Ascending aorta (tissue), 2 donors: ENCODE data around the gene TMEM132C. TPM values are rescaled to one million over a fixed set of nuclear protein-coding genes. Genes with fewer than 3 reads are reported as not detected.

Experiments used
- DNase-seq, 2 donors: peaks; one replicate each; pipeline ENCODE4 v3.0.0-alpha.2; 2019; ENCODE audit warnings: low spot score in 2 of 2
- H3K27ac ChIP-seq, 2 donors: fragments of 200-600 bp; sonication (generic); one replicate each; pipeline ENCODE4 v1.5.1; 2016 to 2017; ENCODE audit warnings: mild to moderate bottlenecking in 1 of 2
- H3K27me3 ChIP-seq: fragments of 200-600 bp; sonication (generic); one replicate; pipeline ENCODE4 v1.5.1; 2017
- H3K36me3 ChIP-seq, 2 donors: fragments of 200-600 bp; sonication (generic); one replicate each; pipeline ENCODE4 v1.5.1; 2016
- H3K4me1 ChIP-seq, 2 donors: fragments of 200-600 bp; sonication (generic); one replicate each; pipeline ENCODE4 v1.5.1; 2016 to 2017; ENCODE audit warnings: mild to moderate bottlenecking in 1 of 2
- H3K4me3 ChIP-seq, 2 donors: fragments of 200-600 bp; sonication (generic); one replicate each; pipeline ENCODE4 v1.5.1; 2016 to 2017; ENCODE audit warnings: mild to moderate bottlenecking in 1 of 2
- H3K9me3 ChIP-seq, 2 donors: fragments of 200-600 bp; sonication (generic); one replicate each; pipeline ENCODE4 v1.5.1; 2016
- intact Hi-C: fragments of 100-400 bp; cut with DNase I; formaldehyde crosslinking; loops from one replicate; pipeline ENCODE4 v1.15.1; 2023
- total RNA-seq: library from RNA; depleted of rRNA; stranded (reverse); fragments of >200 nt; gene quantifications from one replicate; pipeline ENCODE4 v1.1.0, GENCODE V29; 2016
- TF ChIP-seq, protein P1 (sequence below), 3 experiments: fragments of 200-600 bp in 2 of 3; fragments of 450-650 bp in 1 of 3; sonication (generic) in 2 of 3; IDR thresholded peaks; one replicate each; pipeline ENCODE4 v1.5.1; 2016 to 2019; ENCODE audit warnings: antibody characterized with exemption in 3 of 3, mild to moderate bottlenecking in 1 of 3, moderate library complexity in 1 of 3

The TMEM132C gene
- total RNA-seq, 1 donor from 2014 or later: 0.96 TPM

DNA sequence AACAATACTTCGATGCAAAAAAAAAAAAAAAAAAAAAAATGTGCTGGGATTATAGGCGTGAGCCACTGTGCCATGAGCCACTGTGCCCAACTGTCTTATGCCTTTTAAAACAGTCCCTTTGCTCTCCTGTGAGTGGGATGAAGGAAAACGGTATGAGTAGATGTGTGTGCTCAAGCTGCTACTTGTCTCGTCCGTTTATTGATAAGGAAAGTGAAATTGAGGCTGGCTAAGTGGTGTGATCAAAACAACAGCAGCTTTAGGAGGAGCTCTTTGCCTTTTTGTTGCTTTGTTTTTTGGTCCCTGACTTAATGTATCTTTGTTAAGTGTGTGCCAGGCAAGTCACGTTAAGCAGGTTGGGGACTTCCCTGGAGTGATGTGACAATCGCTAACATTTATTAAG is 275.9 kb downstream of the TMEM132C start:
- Histone ChIP-seq H3K4me1 (no peaks in the 10 kb centered on the region), H3K9me3 (no peaks in the 10 kb centered on the region), H3K36me3 (no peaks in the 10 kb centered on the region), H3K27me3 (no peaks in the 10 kb centered on the region), H3K27ac (no peak overlapping the region), H3K4me3 (no peak overlapping the region)
- intact Hi-C loops: no loop called here
- no peak for DNase-seq
- TF ChIP-seq, protein P1, sequence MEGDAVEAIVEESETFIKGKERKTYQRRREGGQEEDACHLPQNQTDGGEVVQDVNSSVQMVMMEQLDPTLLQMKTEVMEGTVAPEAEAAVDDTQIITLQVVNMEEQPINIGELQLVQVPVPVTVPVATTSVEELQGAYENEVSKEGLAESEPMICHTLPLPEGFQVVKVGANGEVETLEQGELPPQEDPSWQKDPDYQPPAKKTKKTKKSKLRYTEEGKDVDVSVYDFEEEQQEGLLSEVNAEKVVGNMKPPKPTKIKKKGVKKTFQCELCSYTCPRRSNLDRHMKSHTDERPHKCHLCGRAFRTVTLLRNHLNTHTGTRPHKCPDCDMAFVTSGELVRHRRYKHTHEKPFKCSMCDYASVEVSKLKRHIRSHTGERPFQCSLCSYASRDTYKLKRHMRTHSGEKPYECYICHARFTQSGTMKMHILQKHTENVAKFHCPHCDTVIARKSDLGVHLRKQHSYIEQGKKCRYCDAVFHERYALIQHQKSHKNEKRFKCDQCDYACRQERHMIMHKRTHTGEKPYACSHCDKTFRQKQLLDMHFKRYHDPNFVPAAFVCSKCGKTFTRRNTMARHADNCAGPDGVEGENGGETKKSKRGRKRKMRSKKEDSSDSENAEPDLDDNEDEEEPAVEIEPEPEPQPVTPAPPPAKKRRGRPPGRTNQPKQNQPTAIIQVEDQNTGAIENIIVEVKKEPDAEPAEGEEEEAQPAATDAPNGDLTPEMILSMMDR (IDR thresholded peaks at IDR 0.05): no peak

DNA sequence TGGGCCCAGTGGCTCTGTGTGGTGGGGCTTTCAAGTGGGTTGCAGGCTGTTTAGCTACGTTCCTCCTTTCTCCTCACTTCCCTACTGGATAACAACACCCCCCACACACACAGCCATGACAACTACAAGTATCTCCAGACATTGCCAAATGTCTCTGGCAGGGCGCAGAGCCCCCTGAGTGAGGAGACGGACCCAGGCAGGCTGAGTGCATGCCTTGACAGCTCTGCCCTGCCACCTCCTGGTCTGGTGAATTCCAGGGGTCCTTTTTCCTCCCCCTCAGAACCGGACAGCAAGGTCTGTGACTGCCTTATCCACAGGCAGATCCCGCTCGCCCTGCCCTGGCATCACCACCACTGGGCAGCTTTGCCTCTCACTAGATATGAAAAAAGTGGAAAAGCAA is 276.5 kb downstream of the TMEM132C start:
- H3K9me3 ChIP-seq: no peaks in the 10 kb centered on the region
- TF ChIP-seq, protein P1 (IDR thresholded peaks at IDR 0.05): no peak
- DNase-seq: no peak
- intact Hi-C loops: no loop called here
- H3K27me3 ChIP-seq: no peaks in the 10 kb centered on the region
- no peaks in the 10 kb centered on the region for H3K4me1 ChIP-seq
- no peak overlapping the region for H3K27ac ChIP-seq
- no peaks in the 10 kb centered on the region for H3K36me3 ChIP-seq
- H3K4me3 ChIP-seq: no peak overlapping the region

DNA sequence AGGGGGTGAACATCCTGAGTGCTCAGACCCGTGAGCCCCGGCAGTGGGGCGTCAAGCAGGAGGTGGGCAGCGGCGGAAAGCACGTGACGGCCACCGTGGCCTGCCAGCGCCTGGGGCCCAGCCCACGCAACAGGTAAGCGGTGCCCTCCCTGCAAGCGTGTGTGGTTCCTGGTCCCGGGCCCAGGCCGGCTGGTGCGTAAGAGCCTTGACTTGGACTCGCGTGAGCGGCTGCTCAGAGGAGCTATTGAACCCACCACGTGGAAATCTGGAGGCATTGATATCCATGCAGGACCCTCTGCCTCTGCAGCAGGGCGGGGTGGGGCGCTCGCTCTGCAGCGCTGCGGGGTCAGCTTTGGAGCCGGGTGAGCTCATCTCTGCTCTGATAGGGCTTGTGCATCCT is 277.0 kb downstream of the TMEM132C start:
- Histone ChIP-seq H3K4me3 (no peak overlapping the region), H3K27me3 (no peaks in the 10 kb centered on the region), H3K27ac (no peak overlapping the region), H3K4me1 (no peaks in the 10 kb centered on the region), H3K9me3 (no peaks in the 10 kb centered on the region), H3K36me3 (no peaks in the 10 kb centered on the region)
- TF ChIP-seq, protein P1 (IDR thresholded peaks at IDR 0.05): no peak
- intact Hi-C loops: no loop called here
- no peak for DNase-seq

DNA sequence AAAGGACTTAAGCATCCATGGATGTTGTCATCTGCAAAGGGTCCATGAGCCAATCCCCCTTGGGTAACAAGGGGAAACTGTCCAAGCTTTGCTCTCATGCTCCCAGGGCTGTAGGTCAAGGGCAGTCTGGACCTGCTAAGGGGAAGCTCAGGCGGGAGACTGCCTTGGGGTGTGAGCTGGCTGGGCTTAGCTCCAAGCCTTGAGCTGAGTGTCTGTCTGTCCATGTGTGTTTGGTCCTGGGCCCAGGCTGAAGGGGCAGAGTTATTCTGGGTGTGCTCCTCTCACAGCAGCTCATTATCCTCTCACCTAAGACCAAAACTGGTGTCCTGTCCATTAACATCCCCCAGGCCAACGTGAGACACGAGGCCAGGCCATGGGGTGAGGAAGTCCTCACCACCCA is 282.0 kb downstream of the TMEM132C start:
- intact Hi-C loops: no loop called here
- no peaks in the 10 kb centered on the region for H3K9me3 ChIP-seq
- H3K36me3 ChIP-seq: no peaks in the 10 kb centered on the region
- no peak overlapping the region for H3K4me3 ChIP-seq
- TF ChIP-seq, protein P1 (IDR thresholded peaks at IDR 0.05): no peak
- H3K27me3 ChIP-seq: no peaks in the 10 kb centered on the region
- DNase-seq: no peak
- no peak overlapping the region for H3K27ac ChIP-seq
- H3K4me1 ChIP-seq: no peaks in the 10 kb centered on the region

DNA sequence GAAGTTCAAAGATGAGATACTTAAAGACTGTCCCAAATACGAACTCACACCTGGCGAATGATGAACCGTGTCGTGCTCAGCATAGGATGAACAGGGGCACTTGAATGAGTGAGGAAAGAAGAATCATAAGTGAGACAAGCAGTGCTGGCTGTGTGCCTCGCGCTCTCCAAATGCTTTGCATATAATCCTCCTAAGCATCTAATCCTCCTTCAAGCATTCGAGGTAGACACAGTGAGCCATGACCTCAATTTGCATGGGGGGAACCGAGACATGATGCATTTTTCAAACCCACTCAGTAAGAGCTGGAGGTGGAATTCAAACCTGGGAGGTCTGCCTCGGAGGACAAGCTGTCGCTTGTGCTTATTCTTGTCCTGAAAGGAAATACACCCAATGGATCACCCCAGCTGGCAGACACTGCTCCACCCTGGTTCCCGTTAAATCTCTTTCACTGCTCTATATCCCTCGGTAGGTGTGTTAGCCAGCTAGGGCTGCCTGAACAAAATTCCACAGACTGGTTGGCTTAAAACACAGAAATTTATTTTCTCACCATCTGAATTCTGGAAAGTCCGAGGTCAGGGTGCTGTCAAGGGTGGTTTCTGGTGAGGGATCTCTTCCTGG is 282.7 kb downstream of the TMEM132C start:
- no peak overlapping the region for H3K4me3 ChIP-seq
- TF ChIP-seq, protein P1 (IDR thresholded peaks at IDR 0.05): no peak
- DNase-seq: no peak
- H3K27me3 ChIP-seq: no peaks in the 10 kb centered on the region
- no peaks in the 10 kb centered on the region for H3K4me1 ChIP-seq
- intact Hi-C loops: no loop called here
- H3K9me3 ChIP-seq: no peaks in the 10 kb centered on the region
- no peak overlapping the region for H3K27ac ChIP-seq
- no peaks in the 10 kb centered on the region for H3K36me3 ChIP-seq

DNA sequence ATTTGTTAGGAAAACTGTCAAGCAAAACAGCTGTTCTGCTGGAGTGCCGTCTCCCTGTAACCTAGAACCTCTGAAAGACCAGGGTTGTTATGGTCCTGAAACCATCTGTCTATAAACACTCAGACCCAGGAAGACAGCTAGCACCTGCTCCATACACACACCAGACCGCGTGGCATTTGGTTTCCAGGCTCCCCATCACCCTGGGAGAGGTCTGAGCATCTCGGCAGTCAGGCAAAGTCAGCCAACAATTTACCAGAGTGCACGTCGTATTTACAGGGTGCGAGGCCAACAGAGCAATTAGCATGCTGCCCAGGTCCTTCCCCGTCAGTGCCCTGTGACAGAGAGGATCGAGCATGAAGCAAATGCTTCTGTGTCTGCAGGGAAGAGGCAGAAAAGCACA is 284.3 kb downstream of the TMEM132C start:
- H3K27me3 ChIP-seq: no peaks in the 10 kb centered on the region
- TF ChIP-seq, protein P1 (IDR thresholded peaks at IDR 0.05): no peak
- intact Hi-C loops: no loop called here
- DNase-seq: no peak
- no peak overlapping the region for H3K27ac ChIP-seq
- no peaks in the 10 kb centered on the region for H3K36me3 ChIP-seq
- no peaks in the 10 kb centered on the region for H3K9me3 ChIP-seq
- no peaks in the 10 kb centered on the region for H3K4me1 ChIP-seq
- no peak overlapping the region for H3K4me3 ChIP-seq
